Measurements from ENCODE around the gene TAF4.

TAF4 gene

DNA sequence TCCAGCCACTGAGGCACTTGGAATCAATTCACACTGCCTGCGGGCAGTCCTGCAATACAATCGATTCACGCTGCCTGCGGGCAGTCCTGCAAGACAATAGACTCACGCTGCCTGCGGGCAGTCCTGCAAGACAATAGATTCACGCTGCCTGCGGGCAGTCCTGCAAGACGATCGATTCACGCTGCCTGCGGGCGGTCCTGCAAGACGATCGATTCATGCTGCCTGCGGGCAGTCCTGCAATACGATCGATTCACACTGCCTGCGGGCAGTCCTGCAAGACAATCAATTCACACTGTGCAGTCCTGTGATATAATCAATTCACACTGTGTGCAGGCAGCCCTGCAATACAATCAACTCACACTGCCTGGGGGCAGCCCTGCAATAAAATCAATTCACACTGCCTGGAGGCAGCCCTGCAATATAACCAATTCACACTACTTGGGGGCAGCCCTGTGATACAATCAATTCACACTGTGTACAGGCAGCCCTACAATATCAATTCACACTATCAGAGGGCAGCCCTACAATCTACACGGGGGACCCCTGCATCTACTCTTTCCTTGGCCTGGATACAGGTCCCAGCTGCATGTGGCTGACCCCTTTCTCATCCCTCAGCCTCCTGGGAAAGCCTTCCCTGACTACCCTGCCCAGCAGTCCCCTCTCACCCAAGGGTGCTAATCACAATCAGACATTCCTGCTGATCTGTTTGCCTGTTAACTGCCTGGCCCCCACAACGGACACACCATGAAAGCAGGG, 10.4 kb downstream of the TAF4 start:
- no peak for DNase-seq

DNA sequence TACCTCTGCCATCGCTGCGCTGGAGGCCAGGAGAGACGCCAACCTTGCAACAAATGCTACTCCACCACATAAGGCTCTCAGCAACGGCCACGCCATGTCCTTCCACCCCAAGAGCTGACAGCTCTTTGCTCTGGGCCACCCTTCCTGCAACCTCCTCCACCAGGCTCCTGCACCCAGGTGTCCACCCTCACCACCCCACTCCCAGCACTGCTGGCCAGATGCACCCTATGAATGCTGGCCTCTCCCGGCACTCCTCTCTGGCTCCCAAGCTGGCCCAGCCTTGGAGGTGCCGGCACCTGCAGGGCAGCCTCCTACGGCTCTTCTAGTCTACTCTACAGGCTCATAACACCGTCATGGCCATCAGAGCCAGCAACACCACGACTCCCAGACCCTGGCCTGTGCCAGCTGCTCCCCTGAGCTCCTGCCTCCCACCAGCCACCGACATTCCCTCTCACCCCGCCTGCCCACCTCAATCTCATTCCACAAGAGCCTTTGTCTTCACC, 11.2 kb downstream of the TAF4 start:
- DNase-seq: no peak

GRCh38 chr20:62053465-62054196, 12.1 kb downstream of the TAF4 start:
- DNase-seq: no peak

- no peak for DNase-seq
Measured at GRCh38 chr20:62052842-62053464, 12.7 kb downstream of the TAF4 start.

GRCh38 chr20:62052336-62052841, 13.3 kb downstream of the TAF4 start:
- no peak for DNase-seq

DNA sequence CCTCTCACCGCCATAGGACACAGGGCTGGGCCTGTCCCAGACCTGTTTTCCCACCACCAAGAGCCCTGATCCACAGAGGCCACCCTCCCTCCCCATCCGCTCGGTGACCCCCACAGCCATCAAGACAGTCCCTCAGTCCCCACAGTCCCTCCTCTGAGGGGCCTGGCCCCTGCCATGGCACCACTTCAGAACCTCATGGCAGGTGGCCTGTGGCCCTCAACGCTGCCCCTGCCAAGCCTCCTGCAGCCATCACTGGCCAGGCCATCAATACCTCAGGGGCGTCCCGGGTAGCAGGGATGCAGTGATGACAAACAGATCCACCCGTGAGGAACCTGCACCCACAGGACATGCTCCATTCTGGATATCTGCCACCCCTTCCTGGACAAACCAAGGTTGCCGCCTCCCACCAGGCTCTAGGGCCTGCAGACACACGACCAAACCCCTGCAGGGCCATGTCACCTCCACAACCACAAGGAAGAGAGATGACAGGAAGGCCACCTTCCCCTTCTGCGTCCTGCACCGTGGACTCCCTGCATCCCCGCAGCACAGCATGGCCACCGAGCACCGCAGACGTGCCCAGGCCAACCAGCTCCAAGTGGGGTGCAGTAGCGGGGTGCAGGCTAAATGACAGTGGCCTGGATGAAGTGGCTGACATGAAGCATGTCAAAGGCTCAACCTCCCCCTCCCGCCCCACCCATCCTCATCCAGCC, 14.0 kb downstream of the TAF4 start:
- DNase-seq: no peak

- DNase-seq: no peak
Measured at GRCh38 chr20:62051144-62051543, 14.5 kb downstream of the TAF4 start.

GRCh38 chr20:62050166-62051120, 15.2 kb downstream of the TAF4 start:
- DNase-seq: no peak

GRCh38 chr20:62049342-62050165, 16.1 kb downstream of the TAF4 start:
- DNase-seq: no peak

- DNase-seq: no peak
Measured at GRCh38 chr20:62048821-62049291, 16.8 kb downstream of the TAF4 start.

DNA sequence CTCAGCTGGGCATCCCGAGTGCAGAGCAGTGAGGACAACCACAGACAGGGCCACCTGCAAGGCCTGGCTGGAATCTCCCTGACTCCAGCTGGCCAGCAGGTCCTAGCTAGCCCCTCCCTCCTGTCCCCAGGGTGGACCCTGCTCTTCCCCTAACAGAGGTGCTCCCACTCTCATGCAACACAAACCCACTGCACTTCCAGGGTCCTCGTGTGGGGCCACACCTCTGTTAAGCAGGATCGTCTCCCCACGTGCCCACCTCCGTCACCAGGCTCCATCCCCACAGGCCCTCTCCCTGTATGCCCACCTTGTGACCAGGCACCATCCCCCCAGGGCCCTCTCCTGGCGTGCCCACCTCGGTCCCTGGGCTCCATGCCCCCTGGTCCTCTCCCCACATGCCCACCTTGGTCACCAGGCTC, 17.3 kb downstream of the TAF4 start:
- DNase-seq: no peak

DNA sequence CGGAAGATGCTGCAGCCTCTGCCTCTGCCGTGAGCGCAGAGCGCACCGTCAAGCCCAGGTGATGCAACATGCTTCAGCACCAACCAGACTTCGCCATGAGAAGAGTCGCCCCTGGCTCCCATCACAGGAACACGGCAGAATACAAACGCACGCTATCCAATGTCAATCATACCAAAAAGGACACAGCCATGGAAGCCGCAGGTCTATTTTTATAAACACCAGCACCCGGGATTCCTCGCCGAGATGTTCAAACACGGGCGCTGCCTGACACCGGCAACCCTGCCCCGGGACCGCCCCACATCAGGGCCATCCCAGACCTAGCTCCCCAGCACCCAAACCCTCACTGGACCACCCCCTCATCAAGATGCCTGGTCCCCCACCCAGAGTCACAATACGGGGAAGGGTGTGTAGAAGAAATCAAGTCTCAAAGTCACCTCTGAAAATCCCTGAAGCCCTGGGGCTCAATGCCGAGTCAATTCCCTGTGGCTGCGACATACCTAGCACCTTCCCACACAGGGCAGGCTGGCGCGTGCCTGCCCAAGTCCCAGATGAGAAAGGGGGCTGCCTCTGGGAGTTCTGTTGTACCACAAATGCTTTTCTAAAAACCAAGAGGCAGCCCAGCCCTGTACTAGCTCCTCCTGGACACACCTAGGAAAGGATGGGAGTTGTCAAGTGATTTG, 17.9 kb downstream of the TAF4 start:
- no peak for DNase-seq

DNA sequence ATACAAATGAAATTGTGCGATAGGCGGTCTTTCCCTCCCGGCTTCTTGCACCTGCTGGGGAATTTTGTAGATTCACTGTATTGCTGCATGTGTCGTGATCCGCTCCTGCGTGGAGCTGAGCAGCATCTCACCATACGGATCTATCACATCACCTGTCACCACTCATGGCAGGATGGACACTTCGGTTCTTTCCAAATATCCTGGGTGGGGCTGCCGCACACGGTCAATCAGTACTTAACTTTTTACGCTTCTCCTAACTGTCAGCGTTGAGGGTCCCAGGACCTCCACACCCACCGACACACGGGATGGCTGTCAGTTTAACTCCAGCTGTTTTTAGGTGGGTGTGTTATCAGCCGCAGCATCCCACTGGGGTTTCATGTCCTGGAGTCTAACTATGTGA, 19.2 kb downstream of the TAF4 start:
- no peak for DNase-seq

GRCh38 chr20:62045529-62046285, 20.0 kb downstream of the TAF4 start:
- no peak for DNase-seq

DNA sequence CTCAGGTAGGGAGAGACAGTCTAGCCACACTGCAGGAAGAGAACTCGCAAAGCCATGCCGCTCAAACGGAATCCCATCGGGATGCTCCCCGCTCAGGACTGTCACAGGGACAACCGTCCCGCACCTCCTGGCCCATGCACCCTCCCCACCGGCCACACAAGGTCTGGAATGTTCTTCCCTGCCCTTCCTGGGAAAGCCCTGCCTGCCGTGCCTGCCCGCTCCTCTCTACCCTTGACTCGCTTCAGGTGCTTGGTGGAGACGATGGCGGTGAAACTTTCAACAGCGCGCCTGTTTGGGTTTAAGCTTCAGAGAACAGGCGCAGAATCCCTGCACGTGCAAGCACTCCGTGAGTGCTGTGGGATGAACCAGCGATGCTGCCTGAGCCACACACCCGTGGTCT, 20.6 kb downstream of the TAF4 start:
- no peak for DNase-seq

GRCh38 chr20:62044631-62045030, 21.1 kb downstream of the TAF4 start:
- DNase-seq: no peak

DNA sequence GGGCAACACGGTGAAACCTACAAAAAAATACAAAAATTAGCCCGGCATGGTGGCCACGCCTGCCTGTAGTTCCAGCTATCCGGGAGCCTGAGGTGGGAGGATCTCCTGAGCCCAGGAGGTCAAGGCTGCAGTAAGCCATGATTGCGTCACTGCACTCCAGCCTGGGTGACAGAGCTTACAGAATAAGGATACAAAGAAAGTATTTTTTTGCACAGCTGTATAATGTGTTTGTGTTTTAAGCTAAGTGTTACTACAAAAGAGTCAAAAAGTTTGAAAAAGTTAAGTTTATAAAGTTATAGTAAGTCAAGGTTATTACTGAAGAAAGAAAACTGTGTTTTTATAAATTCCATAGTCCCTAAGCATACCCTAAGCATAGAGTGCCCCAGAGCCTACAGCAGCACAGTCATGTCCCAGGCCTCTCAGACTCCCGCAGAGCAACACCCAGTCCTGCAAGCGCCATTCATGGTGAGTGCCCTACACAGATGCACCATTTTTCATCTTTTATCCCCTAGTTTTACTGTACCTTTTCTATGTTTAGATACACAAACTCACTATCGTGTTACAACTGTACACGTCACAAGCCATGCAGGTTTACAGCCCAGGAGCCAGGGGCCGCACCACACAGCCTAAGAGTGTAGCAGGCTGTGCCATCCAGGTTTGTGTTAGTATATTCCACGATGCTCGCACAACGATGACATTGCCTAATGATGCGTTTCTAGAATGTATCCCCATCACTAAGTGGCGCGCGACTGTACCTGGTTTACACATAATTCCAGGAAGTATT, 22.4 kb downstream of the TAF4 start:
- DNase-seq: no peak

Data from T-helper 9 cell (primary cell).